ENCODE data around the gene GPAT2.
"Not testable (repeated sequence)": the region's sequence is repeated elsewhere in the genome, so short reads cannot be mapped to it uniquely, and the experiment has no call there.

The GPAT2 gene

GRCh38 chr2:96034792-96035191 lies at the start of gene GPAT2:
Gene GPAT2 (minus strand): TSS chr2:96034916. CDS start chr2:96032359, 2,557 bp downstream.
- DNase-seq = not testable (repeated sequence)

- DNase-seq = no peak
These were observed 49.5 kb upstream of the GPAT2 start for GRCh38 chr2:96083989-96084857.

- no peak for DNase-seq
These were observed 48.6 kb upstream of the GPAT2 start for GRCh38 chr2:96083064-96083939.

- DNase-seq = no peak
These were observed 47.7 kb upstream of the GPAT2 start for GRCh38 chr2:96082211-96083063.

GRCh38 chr2:96081042-96081441 lies 46.3 kb upstream of the GPAT2 start:
- DNase-seq = no peak

- no peak for DNase-seq
These were observed 40.6 kb upstream of the GPAT2 start for GRCh38 chr2:96075199-96075771.

- DNase-seq = no peak
These were observed 39.4 kb upstream of the GPAT2 start for GRCh38 chr2:96074156-96074555.

GRCh38 chr2:96073170-96073775 lies 38.6 kb upstream of the GPAT2 start:
- no peak for DNase-seq

GRCh38 chr2:96072746-96073145 lies 38.0 kb upstream of the GPAT2 start:
- no peak for DNase-seq

- DNase-seq = peak in 33 of 56 donors; percentile 27 to 80 (median 57)
These were observed 37.3 kb upstream of the GPAT2 start for GRCh38 chr2:96071977-96072491.

GRCh38 chr2:96071087-96071976 lies 36.6 kb upstream of the GPAT2 start:
- DNase-seq = not testable (repeated sequence)

GRCh38 chr2:96070351-96070750 lies 35.6 kb upstream of the GPAT2 start:
- not testable (repeated sequence) for DNase-seq

- not testable (repeated sequence) for DNase-seq
These were observed 35.2 kb upstream of the GPAT2 start for GRCh38 chr2:96069878-96070277.

GRCh38 chr2:96067902-96068581 lies 33.3 kb upstream of the GPAT2 start:
- DNase-seq = not testable (repeated sequence)

GRCh38 chr2:96067098-96067660 lies 32.5 kb upstream of the GPAT2 start:
- DNase-seq = not testable (repeated sequence)

- DNase-seq = not testable (repeated sequence)
These were observed 31.8 kb upstream of the GPAT2 start for GRCh38 chr2:96066511-96066910.

- DNase-seq = not testable (repeated sequence)
These were observed 31.2 kb upstream of the GPAT2 start for GRCh38 chr2:96065954-96066353.

- no peak for DNase-seq
These were observed 30.7 kb upstream of the GPAT2 start for GRCh38 chr2:96065381-96065930.
